DMS153 treated with DMSO at 0.1 percent for 48 hours (cell line): ENCODE data around the gene C2CD4C.
"Not testable (repeated sequence)": the region's sequence is repeated elsewhere in the genome, so short reads cannot be mapped to it uniquely, and the experiment has no call there.

ENCODE experiments used
- DNase-seq: peaks from one replicate; lab custom pipeline; 2025; ENCODE audit not compliant: unreplicated experiment; lab: John Stamatoyannopoulos, UW

C2CD4C gene

DNA sequence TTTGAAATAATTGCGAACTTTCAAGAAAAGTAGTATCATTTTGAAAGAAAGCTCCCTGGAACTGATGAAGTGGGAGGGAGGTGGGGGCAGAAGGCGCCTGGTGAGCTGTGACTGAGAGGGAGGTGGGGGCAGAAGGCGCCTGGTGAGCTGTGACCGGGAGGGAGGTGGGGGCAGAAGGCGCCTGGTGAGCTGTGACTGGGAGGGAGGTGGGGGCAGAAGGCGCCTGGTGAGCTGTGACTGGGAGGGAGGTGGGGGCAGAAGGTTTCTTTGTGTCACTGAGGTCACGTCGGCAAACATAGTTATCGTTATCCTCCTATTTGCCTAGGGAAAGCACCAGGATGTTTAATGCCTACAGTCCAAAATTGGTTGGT is 24.2 kb downstream of the C2CD4C start:
- no peak for DNase-seq

DNA sequence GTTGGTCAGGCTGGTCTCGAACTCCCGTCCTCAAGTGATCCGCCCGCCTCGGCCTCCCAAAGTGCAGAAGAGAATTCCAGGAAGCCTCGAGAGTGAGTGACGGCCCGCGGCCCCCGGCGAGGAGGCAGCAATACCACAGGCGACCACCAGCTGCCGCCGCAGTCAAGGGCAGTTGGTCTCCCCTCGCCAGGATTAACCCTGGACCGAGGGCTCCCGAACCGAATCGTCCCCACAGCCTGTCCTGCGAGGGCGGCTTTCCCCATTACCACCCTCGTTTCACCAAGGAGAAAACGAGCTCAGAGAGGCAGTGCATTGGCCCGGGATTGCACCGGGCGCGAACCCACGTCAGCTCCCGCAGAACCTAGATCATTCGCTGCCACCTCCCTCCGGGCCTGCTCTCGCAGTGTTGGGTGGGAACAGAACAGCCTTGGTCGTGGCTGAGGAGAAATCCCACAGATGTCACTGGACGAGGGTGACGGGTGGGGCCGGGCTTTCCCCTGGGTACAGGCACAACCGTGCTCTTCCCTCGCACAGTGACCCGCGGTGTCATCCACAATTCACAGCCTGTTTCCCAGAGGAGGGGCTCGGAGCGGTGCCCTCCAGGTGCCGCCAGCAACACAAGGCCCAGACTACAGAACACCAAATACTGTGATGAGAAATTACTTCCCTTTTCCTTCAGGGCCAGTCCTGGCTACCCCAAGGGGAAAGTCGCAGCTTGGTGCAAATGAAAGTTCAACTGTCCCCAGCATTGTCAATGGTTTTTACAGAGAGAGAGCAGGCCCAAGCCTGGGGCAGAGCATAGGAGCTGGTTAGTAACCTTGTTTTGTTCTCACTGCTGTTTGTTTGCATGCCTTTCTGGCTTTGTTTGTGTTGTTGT is 24.8 kb downstream of the C2CD4C start:
- DNase-seq, result no peak

DNA sequence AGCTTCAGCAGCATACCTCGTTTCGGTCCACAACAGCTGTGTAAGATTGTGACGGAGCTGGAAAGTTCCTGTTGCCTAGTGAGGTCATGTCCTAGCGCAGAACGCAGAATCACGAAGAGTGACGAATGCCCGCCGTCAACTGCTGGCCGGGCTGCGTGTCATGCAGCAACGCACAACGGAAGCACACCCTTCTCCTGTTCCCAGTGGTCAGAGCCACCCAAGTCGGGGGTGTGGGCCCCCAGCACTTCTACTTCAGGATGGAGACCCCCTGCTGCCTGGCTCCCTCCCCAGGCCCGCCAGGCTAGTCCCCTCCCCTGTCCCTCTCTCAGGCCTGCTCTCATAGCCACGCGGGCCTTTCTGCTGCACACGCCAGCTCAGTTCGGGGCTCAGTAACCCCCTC is 25.9 kb downstream of the C2CD4C start:
- DNase-seq, result no peak

- DNase-seq, result not testable (repeated sequence)
Observed at GRCh38 chr19:382578-382977, 26.4 kb downstream of the C2CD4C start.

- DNase-seq, result not testable (repeated sequence)
Observed at GRCh38 chr19:381901-382300, 27.0 kb downstream of the C2CD4C start.

DNA sequence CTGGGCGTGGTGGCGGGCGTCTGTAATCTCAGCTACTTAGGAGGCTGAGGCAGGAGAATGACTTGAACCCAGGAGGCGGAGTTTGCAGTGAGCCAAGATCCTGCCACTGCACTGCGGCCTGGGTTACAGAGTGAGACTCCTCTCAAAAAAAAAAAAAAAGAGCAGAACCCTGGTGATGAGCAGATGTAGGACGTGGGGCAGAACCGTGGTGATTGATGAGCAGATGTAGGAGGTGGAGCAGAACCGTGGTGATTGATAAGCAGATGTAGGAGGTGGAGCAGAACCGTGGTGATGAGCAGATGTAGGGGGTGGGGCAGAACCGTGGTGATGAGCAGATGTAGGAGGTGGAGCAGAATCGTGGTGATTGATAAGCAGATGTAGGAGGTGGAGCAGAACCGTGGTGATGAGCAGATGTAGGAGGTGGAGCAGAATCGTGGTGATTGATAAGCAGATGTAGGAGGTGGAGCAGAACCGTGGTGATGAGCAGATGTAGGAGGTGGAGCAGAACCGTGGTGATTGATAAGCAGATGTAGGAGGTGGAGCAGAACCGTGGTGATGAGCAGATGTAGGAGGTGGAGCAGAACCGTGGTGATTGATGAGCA is 28.2 kb downstream of the C2CD4C start:
- DNase-seq, result not testable (repeated sequence)

DNA sequence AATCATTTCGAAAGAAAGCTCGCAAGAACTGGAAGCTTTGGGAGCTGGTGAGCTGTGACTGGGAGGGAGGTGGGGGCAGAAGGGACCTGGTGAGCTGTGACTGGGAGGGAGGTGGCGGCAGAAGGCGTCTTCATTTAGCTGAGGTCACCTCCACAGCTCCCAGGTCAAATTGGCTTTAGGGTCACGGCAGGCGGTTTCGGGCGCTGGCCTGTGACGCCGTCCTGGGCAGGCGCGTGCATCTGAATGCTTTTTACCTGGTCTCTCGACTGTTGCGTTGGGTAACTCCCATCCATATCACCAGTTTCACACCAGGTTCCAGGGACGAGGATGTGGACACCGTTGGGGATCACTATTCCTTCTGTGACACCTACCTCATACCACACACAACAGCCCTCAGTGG is 29.2 kb downstream of the C2CD4C start:
- DNase-seq, result no peak

DNA sequence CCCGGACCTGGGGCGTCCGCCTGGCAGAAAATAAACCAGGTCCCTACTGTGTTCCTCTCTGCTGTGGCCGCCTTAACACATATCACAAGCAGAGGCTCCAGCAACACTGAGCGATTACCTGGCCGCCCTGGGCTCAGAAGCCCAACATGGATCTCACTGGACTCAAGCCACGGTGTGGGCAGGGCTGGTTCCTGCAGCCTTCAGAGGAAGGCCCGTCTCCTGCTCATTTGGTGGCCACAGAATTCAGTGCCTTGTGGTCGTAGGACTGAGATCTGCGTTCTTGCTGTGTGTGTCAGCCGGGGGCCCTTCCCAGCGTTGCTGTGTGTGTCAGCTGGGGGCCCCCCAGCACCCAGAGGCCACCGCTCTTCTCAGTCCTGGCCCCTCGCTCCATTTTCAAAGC is 30.2 kb downstream of the C2CD4C start:
- no peak for DNase-seq

- no peak for DNase-seq
Observed at GRCh38 chr19:377801-378581, 31.0 kb downstream of the C2CD4C start.

DNA sequence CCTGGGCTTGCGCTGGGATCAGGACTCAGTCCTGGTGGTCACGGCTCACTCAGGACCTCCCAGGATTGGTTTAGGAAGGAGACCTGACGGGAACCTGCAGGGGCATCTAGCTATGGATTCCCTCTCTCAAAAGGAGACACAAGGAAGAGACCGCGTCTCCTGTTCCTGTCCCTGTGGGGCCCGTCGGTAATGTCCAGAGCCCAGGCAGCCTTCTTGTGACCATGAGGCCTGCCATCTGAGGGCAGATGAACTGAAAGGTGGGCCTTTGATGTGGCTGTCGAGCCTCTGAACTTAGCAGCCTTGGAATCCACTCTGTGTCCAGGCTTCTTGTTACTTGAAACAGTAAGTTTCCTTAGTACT is 32.9 kb downstream of the C2CD4C start:
- no peak for DNase-seq

DNA sequence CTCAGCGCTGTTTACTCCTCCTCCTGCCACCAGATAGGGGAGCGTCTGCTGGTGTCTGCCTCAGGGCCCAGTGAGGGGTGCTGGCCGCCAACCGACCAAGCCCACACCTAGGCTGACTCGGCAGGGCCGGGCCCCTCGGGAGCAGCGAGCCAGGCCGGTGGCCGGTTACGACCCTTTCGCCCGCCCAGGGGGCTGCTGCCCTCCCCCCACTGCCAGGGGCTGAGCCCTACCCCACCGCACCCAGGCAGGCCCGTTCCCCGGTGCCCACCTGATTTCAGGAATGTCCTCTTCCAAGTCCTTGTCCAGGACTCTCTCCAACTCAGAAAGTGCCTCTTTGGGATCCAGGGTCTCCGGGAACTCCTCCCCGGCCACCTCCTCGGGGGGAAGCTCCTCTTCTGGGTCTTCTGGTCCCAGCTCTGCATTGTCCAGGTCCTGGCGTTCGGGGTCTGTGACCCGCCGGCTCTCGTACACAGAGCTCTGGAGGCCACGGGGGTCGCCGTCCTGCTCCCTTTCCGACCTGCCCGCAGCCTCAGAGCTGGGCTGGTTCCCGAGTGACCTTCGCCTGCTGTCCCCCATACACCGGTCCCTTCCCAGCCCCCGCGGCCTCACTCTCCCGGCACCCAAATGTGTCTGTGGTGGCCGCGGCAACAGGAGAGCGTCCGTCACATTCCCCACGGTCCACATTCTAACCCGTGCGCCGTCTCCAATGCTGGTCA is 33.4 kb downstream of the C2CD4C start:
- no peak for DNase-seq

GRCh38 chr19:374886-375235 is 34.1 kb downstream of the C2CD4C start:
- DNase-seq, result no peak

DNA sequence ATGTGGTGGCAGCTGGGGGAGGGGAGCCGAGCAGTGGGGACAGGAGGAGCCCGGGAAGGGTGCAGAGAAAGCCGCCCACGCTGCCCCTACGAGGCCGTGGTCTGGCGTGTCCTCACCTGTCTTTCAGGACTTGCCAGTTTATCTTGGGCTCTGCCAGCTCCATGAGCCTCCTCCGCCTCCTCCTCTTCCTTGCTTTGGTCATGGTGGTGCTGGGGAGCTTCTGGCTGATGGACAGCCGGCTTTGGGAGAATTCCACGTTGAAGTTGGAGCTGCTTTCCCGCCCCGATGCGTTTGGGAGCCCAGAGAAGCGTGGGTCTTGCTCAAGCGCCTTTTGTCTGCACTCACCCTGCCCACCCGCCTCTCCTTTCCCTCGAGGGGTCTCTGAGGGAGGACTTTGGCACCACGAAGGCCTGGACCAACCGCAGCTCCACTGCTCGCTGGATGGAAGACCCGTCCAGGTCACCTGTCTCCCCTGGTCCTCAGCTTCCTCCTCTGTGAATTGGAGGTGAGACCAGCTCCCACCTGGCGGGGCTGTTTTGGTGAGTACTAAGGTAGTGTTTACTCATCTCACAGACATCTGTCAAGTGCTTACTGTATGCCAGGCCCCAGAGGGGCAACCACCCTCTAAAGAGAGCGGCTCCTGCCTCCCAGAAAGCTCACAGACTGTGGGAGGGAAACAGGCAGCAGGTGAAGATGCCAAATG is 34.6 kb downstream of the C2CD4C start:
- DNase-seq, result peak; percentile 29

- no peak for DNase-seq
Observed at GRCh38 chr19:373391-374182, 35.4 kb downstream of the C2CD4C start.

DNA sequence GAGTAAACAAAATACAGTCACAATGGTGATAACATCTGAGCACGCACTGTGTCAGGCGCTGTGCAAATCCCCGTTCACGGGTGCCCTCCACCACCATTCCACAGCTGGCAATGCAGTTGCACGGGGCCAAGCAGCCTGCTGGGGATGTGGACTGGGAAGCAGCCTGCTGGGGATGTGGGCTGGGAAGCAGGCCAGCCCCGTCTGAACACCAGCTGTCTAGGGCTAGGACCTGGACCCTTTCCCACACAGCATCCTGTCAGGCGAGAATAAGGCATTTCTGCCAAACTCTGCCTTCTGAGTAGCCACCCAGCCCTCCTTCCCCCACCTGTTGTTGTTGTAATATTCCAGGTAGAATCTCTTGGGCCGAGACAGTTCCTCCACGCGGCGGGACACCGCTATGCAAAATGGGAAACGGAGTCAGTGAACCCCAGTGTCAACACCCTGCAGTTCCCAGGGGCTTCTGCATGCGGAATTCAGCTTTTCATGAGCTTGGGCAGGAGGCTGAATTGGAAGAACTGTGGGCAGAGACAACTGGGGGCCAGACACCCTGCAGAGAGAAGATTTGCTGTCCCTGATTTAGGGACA is 36.5 kb downstream of the C2CD4C start:
- DNase-seq, result no peak

DNA sequence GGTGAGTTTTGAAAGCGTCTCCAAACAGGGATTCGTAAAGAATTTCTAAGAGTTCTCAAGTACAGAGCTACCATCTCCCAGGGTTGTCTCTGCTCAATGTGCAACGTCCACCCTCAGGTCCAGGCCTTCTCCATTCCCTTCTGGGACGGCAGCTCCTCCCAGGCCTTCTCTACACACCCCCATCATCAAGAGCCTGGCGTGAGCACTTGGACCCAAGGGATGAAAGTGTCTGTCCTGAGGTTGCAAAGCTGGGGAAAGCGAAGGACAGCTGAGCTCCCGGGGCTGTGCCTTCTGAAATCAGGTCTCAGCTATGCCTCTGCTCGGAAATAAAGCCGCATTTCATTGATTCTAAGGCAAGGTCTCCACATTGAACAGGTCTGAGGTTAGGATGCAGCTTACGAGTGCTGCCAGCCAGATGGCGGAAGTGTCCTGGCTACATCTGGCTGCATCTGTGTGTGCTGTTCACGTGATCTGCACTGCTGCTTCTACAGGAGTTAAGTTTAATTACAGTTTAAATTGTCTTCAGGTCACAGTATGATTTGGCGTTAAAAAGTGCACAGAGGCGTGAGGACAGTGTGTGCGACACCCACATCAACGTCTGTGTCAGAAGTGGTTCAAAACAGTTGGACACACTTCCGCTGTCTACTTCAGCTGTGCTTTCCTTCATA is 37.3 kb downstream of the C2CD4C start:
- DNase-seq, result no peak

DNA sequence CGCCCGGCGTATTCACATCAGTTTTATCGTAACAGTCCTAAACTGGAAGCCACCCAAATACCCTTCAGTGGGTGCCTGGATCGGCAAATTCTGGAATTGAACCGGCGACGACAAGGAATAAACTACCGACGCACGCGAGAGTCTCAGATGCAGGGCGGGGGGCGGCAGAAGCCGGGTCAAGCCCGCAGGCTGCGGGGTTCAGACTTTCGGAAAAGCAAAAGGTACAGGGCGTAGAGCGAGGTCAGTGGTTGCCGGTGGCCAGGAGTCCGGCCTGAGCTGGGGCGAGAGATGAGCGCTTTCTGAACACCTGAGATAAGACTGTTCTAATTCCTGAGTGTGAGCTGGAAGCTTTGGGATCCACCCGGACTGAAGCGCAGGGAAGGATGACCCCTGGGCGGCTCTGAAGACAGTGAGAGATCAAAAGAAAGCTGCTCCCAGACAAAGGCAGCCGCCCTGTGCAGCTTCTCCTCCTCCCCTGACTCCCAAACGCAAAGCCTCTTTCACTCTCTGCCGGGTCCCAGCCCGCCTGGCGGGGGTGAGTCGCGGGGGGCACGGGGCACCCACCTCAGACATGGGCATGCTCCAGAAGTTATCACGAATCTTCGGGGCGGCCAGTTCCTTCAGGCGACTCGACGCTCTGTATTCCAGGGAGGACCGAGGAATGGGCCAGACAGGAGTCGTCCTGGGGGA is 38.2 kb downstream of the C2CD4C start:
- no peak for DNase-seq

GRCh38 chr19:369876-370275 is 39.1 kb downstream of the C2CD4C start:
- no peak for DNase-seq

- DNase-seq, result no peak
Observed at GRCh38 chr19:369256-369655, 39.7 kb downstream of the C2CD4C start.
